Testis (tissue), 3 donors: ENCODE results near the gene ZNF521. TPM values are rescaled to one million over a fixed set of nuclear protein-coding genes. Genes with fewer than 3 reads are reported as not detected.

ENCODE experiments used
- DNase-seq: peaks from one replicate; pipeline ENCODE4 v3.0.0-alpha.2; 2019
- H3K27ac ChIP-seq, 2 donors: fragments of 200-600 bp; sonication (generic); one replicate each; pipeline ENCODE4 v1.5.1; 2019
- H3K27me3 ChIP-seq: fragments of 200-600 bp; sonication (generic); one replicate; pipeline ENCODE4 v1.5.1; 2019
- H3K36me3 ChIP-seq: fragments of 200-600 bp; sonication (generic); one replicate; pipeline ENCODE4 v1.5.1; 2017; ENCODE audit warnings: low read depth; ENCODE audit errors: missing control alignments
- H3K4me1 ChIP-seq: fragments of 200-600 bp; sonication (generic); one replicate; pipeline ENCODE4 v1.5.1; 2019
- H3K4me3 ChIP-seq, 2 donors: fragments of 200-600 bp; sonication (generic); one replicate each; pipeline ENCODE4 v1.5.1; 2017 to 2019
- H3K9me3 ChIP-seq: fragments of 200-600 bp; sonication (generic); one replicate; pipeline ENCODE4 v1.5.1; 2017
- POLR2A ChIP-seq: fragments of 450-650 bp; IDR thresholded peaks from one replicate; pipeline ENCODE4 v1.6.1; 2017; ENCODE audit warnings: antibody characterized with exemption, mild to moderate bottlenecking, moderate library complexity
- WGBS, 2 donors: methylation state at CpG; one replicate each; pipeline ENCODE4 v1.1.5; 2018; 5-methylcytosine and 5-hydroxymethylcytosine counted together
- intact Hi-C: fragments of 100-400 bp; cut with DNase I; formaldehyde crosslinking; loops from one replicate; pipeline ENCODE4 v1.15.1; 2023; ENCODE audit warnings: low total_unique reads
- polyA plus RNA-seq: library from polyadenylated mRNA; stranded (reverse); fragments of 350-450 nt; fragmentation: Illumina TruSeq; extraction: RNeasy Lipid Tissue Mini Kit (QIAGEN cat#74804); gene quantifications from one replicate; pipeline ENCODE4 v1.2.3, GENCODE V29; 2014; ENCODE audit warnings: low read depth, low replicate concordance; ENCODE audit not compliant: insufficient read depth
- total RNA-seq, 2 donors: library from RNA; depleted of rRNA; stranded (reverse); fragments of >200 nt; gene quantifications; one replicate each; pipeline ENCODE4 v1.2.3, GENCODE V29; 2016
- TF ChIP-seq, protein P1 (sequence below), 3 experiments: fragments of 450-650 bp in 2 of 3; fragments of 200-600 bp in 1 of 3; sonication (generic) in 1 of 3; IDR thresholded peaks; one replicate each; pipeline ENCODE4 v1.5.1; 2016 to 2019; ENCODE audit warnings: antibody characterized with exemption in 3 of 3, mild to moderate bottlenecking in 2 of 3, moderate library complexity in 1 of 3

The ZNF521 gene
- total and polyA plus RNA-seq, 3 donors from 2014 or later = 8.7 to 46.9 (median 34.7) TPM

DNA sequence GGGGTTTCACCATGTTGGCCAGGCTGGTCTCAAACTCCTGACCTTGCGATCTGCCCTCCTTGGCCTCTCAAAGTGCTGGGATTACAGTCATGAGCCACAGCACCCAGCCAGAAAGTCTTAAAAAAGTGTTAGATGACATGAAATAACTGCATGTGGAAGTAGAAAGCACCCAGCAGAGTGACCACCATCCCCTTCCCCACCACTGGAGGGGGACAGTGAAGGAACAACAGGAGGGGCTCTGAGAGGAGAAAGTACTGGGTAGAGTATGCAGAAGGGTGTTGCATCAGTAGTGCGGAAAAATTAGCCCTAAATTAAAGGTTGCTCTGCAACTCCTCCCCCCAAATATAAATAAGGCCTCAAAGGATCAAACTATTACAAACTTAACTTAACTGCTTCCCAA, 230.5 kb downstream of the ZNF521 start:
- WGBS, 2 donors = 93 to 96% methylated on average over 2 of the region's 2 CpGs
- intact Hi-C loops = no loop called here
- H3K4me3 ChIP-seq = no peak overlapping the region
- no peak for DNase-seq
- H3K27me3 ChIP-seq = no peaks in the 10 kb centered on the region
- no peaks in the 10 kb centered on the region for H3K36me3 ChIP-seq
- H3K9me3 ChIP-seq = no peaks in the 10 kb centered on the region
- H3K4me1 ChIP-seq = no peaks in the 10 kb centered on the region
- no peak overlapping the region for H3K27ac ChIP-seq
- TF ChIP-seq, protein P1, sequence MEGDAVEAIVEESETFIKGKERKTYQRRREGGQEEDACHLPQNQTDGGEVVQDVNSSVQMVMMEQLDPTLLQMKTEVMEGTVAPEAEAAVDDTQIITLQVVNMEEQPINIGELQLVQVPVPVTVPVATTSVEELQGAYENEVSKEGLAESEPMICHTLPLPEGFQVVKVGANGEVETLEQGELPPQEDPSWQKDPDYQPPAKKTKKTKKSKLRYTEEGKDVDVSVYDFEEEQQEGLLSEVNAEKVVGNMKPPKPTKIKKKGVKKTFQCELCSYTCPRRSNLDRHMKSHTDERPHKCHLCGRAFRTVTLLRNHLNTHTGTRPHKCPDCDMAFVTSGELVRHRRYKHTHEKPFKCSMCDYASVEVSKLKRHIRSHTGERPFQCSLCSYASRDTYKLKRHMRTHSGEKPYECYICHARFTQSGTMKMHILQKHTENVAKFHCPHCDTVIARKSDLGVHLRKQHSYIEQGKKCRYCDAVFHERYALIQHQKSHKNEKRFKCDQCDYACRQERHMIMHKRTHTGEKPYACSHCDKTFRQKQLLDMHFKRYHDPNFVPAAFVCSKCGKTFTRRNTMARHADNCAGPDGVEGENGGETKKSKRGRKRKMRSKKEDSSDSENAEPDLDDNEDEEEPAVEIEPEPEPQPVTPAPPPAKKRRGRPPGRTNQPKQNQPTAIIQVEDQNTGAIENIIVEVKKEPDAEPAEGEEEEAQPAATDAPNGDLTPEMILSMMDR (IDR thresholded peaks at IDR 0.05) = no peak
- TF ChIP-seq POLR2A = no peak

DNA sequence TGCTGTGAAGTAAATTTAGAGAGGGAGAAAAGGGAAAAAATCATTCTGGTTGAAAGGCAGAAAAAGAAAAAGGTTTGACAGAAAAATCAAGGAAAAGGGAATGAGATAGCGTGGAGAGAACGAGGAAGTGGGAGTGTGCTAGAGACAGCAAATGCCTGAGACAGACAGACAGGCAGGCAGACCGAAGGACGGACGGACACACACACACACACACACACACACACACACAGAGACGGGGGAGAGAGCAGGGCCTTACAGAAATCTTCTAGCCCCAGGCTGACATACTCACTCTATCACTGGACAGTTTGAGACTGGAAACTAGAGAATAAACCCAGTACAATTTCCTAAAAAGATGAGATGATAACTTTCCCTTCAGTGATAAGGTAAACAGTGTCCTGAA, 238.4 kb downstream of the ZNF521 start:
- Histone ChIP-seq H3K4me1 (no peaks in the 10 kb centered on the region), H3K27me3 (no peaks in the 10 kb centered on the region), H3K4me3 (no peak overlapping the region), H3K9me3 (no peaks in the 10 kb centered on the region), H3K36me3 (no peaks in the 10 kb centered on the region), H3K27ac (no peak overlapping the region)
- WGBS, 2 donors = 70 to 76% methylated on average over 6 of the region's 6 CpGs
- TF ChIP-seq, protein P1 (IDR thresholded peaks at IDR 0.05) = no peak
- no peak for TF ChIP-seq POLR2A
- DNase-seq = no peak
- intact Hi-C loops = no loop called here

DNA sequence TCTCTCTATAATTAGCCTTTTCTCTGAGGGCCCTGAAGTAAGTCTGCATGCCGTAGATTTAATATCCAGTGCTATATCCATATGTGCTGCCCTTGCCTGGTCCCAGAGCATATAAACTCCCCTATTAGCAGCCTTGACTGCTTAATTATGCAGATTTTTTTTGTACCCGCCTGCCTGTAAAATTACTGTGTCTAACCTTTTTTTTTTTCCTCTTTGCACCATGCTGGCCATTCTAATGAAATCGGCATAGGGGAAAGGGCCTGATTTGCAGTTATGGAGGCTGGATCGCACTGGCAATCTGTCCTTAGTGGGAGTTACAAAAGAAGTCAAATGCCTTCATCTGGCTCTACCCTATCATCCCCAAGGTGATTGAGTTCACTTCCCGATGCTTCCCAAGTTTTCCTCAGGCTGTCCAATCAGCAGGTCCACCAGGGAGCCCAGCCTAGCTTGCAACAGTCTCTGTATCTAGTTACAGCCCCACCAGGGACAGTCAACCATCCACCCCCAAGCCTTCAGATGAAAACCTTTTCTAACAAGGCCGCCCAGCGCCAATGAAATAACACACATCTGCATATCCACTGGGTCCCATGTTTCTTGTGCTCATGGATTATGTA, 239.0 kb downstream of the ZNF521 start:
- Histone ChIP-seq H3K27ac (no peak overlapping the region), H3K4me1 (no peaks in the 10 kb centered on the region), H3K27me3 (no peaks in the 10 kb centered on the region), H3K4me3 (no peak overlapping the region), H3K9me3 (no peaks in the 10 kb centered on the region), H3K36me3 (no peaks in the 10 kb centered on the region)
- intact Hi-C loops = no loop called here
- TF ChIP-seq POLR2A = no peak
- TF ChIP-seq, protein P1 (IDR thresholded peaks at IDR 0.05) = no peak
- DNase-seq = no peak
- 92 to 98% methylated on average over 7 of the region's 7 CpGs for WGBS, 2 donors

DNA sequence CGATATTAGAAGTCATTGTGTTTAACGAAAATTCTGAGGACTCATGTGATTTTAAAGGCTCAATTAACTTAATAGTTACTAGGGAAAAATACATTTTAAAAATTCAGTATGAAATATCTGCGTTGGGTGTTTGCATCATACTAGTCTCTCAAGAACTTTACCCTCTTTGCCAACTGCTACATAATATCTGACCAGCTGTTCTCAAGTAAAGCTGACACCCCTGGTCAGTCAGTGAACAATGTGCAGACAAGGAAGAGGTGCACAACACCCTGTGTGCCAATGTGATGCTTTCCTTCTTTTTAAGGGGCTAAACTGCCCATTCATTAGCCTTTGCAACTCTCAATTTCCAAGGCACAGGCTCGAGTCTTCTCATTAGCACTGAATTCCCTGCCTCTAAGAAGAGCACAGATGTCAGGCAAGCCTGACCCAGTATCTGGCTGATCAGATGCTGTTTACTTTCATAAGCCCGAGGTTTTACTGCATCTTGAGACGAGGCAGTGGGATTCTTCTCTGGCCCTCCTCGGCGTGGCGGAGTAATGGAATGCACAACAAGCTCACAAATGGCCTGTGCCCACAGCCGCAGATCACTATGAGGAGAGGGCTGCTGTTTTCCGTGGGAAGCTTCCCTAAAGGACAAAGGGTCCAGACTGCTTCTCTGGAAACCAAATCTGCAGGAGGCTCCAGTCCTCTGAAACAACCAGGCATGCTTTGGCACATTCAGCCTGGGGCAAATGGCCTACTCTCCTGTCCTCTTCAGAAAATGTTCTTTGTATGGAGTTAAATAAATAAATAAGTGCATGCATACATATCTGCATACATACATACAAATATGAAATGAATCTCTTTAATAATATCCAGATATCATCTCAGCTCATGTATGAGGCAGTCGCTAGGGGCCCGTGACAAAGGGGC, 240.3 kb downstream of the ZNF521 start:
- no peak for TF ChIP-seq POLR2A
- TF ChIP-seq, protein P1 (IDR thresholded peaks at IDR 0.05) = no peak
- no peaks in the 10 kb centered on the region for H3K9me3 ChIP-seq
- H3K4me3 ChIP-seq = no peak overlapping the region
- intact Hi-C loops = no loop called here
- H3K27ac ChIP-seq = no peak overlapping the region
- no peak for DNase-seq
- no peaks in the 10 kb centered on the region for H3K4me1 ChIP-seq
- no peaks in the 10 kb centered on the region for H3K27me3 ChIP-seq
- WGBS, 2 donors = 81 to 90% methylated on average over 13 of the region's 13 CpGs
- H3K36me3 ChIP-seq = no peaks in the 10 kb centered on the region
